CD4-positive, alpha-beta T cell treated with Interleukin-15 for 4 hours (primary cell): Measurements from ENCODE around the gene C14orf180.

Source experiments
- DNase-seq: peaks from one replicate; pipeline ENCODE4 v3.0.0-alpha.2; 2020; ENCODE audit warnings: low spot score

Gene C14orf180

GRCh38 chr14:104579507-104579906, at the start of gene C14orf180:
C14orf180 (plus strand) TSS chr14:104579764; CDS start chr14:104586431, 6,667 bp downstream.
- DNase-seq = no peak

GRCh38 chr14:104530646-104531045, 48.9 kb upstream of the C14orf180 start:
- no peak for DNase-seq

DNA sequence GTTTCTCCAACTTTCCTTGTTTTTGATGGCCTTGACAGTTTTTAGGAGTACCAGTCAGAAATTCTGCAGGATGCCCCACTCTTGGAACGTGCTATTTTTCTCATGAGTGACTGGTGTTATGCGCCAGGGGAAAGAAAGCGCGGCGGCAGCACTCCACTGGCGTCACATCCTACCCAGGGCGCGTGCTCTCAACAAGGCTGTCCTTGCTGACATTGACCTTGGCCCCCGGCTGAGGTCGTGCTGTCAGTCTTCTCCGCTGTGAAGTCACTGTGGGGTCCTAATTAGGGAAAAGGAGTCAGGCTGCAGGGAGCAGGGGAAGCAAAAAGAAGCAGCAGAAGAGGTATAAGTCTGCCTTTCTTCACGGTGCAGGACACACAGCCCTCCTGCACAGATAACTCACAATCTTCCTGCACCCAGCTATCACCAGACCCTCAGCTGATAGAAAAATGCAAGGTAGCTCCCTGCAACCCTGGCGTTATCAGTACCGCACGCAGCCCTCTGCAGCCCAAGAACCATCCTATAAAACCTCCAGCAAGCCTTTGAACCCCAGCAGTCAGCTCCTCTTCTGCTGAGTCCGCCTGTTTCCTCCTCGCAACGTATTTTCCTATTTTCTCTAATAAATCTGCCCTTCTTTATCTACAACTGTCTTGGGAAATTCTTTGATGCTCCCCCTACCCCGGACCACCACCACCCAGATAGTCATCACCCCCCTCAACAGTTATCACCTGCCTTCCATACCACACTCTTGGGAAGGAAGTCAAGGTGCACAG, 48.0 kb upstream of the C14orf180 start:
- no peak for DNase-seq

GRCh38 chr14:104532191-104532555, 47.4 kb upstream of the C14orf180 start:
- no peak for DNase-seq

GRCh38 chr14:104534036-104534435, 45.5 kb upstream of the C14orf180 start:
- DNase-seq = no peak

- DNase-seq = no peak
Observed at GRCh38 chr14:104536942-104537612, 42.5 kb upstream of the C14orf180 start.

- no peak for DNase-seq
Observed at GRCh38 chr14:104537613-104537988, 42.0 kb upstream of the C14orf180 start.

- DNase-seq = no peak
Observed at GRCh38 chr14:104541905-104542465, 37.6 kb upstream of the C14orf180 start.

GRCh38 chr14:104542871-104543830, 36.4 kb upstream of the C14orf180 start:
- DNase-seq = no peak

- no peak for DNase-seq
Observed at GRCh38 chr14:104544362-104544961, 35.1 kb upstream of the C14orf180 start.

GRCh38 chr14:104545151-104545941, 34.2 kb upstream of the C14orf180 start:
- no peak for DNase-seq

DNA sequence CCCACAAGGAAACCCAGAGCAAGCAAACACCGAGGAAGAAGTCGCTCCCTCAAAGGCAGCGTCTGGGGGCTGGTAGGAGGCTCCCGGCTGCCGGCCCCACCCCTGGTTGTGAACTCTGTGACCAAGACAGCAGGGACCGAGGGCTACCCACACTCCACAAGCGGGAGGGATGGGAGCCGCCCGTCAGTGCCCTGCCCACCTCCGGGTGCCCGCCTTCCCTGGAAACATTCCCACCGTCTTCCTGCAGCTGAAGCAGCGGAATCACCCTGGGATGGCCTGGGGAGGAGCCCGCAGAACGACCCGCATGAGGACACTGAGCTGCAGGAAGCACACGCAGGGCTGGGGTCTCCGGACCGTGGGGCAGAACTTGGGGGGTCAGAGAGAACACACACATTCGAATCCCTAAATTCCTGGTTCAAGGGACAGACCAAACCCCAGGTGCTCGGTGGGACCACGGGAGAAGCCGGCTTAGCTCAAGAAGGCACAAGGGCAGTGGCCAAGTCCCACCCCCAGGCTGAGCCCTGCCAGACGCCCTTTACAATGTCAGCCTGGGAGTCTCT, 33.5 kb upstream of the C14orf180 start:
- no peak for DNase-seq

- no peak for DNase-seq
Observed at GRCh38 chr14:104546591-104547309, 32.8 kb upstream of the C14orf180 start.

GRCh38 chr14:104547310-104547997, 32.1 kb upstream of the C14orf180 start:
- no peak for DNase-seq

GRCh38 chr14:104547998-104548700, 31.4 kb upstream of the C14orf180 start:
- no peak for DNase-seq

GRCh38 chr14:104548802-104549535, 30.6 kb upstream of the C14orf180 start:
- no peak for DNase-seq

GRCh38 chr14:104549536-104550339, 29.8 kb upstream of the C14orf180 start:
- DNase-seq = no peak
